A673 (cell line): ENCODE results near the gene CDC42EP5. TPM values are rescaled to one million over a fixed set of nuclear protein-coding genes. Genes with fewer than 3 reads are reported as not detected.

Experiments
- BruUV-seq: library from RNA; stranded (reverse); fragments of 400-500 nt; replicated peaks from 2 replicates; lab custom pipeline; 2021; lab: Mats Ljungman, UMichigan
- CTCF ChIA-PET: fragments of 300-600 bp; sonication (Branson Sonifier 250); formaldehyde crosslinking; loops from one replicate; lab custom pipeline; 2022; ENCODE audit warnings: antibody characterized with exemption; lab: Charles Lee
- POLR2A ChIA-PET: fragments of 300-600 bp; sonication (Branson Sonifier 250); formaldehyde crosslinking; loops from one replicate; lab custom pipeline; 2022; ENCODE audit warnings: antibody characterized with exemption; ENCODE audit not compliant: low non-redundant PET; lab: Charles Lee
- DNase-seq: peaks from one replicate; pipeline ENCODE4 v3.0.0-alpha.2; 2015; ENCODE audit warnings: low spot score
- H3K27ac ChIP-seq: fragments of 200-600 bp; sonication (generic); 2 replicates; pipeline ENCODE4 v1.5.1; 2016; ENCODE audit warnings: mixed run types, low read depth, mild to moderate bottlenecking, mixed read lengths, antibody characterized with exemption, low read length; ENCODE audit not compliant: poor library complexity, severe bottlenecking
- H3K27me3 ChIP-seq: fragments of 200-600 bp; sonication (generic); replicated peaks from 2 replicates; pipeline ENCODE4 v1.6.1; 2017; ENCODE audit warnings: mixed run types, low read depth, mild to moderate bottlenecking, mixed read lengths, antibody characterized with exemption, low read length; ENCODE audit not compliant: insufficient read depth, poor library complexity
- H3K36me3 ChIP-seq: fragments of 200-600 bp; sonication (generic); 2 replicates; pipeline ENCODE4 v1.6.1; 2016; ENCODE audit warnings: mixed run types, mild to moderate bottlenecking, mixed read lengths, antibody characterized with exemption, low read length; ENCODE audit not compliant: insufficient read depth, poor library complexity, severe bottlenecking
- H3K4me1 ChIP-seq: fragments of 200-600 bp; sonication (generic); 2 replicates; pipeline ENCODE4 v1.6.1; 2017; ENCODE audit warnings: mixed run types, mild to moderate bottlenecking, mixed read lengths, antibody characterized with exemption, low read length; ENCODE audit not compliant: insufficient read depth, poor library complexity, severe bottlenecking
- H3K4me3 ChIP-seq: fragments of 200-600 bp; sonication (generic); 2 replicates; pipeline ENCODE4 v1.5.1; 2016; ENCODE audit warnings: low read depth, mixed run types, mild to moderate bottlenecking, mixed read lengths, low read length; ENCODE audit not compliant: poor library complexity, severe bottlenecking
- H3K9me3 ChIP-seq: fragments of 200-600 bp; sonication (generic); 2 replicates; pipeline ENCODE4 v1.6.1; 2016; ENCODE audit warnings: mixed run types, low read depth, mild to moderate bottlenecking, mixed read lengths, antibody characterized with exemption, low read length; ENCODE audit not compliant: poor library complexity, severe bottlenecking
- EZH2 ChIP-seq: fragments of 200-600 bp; sonication (generic); IDR thresholded peaks from 2 replicates; pipeline ENCODE4 v1.6.1; 2017; ENCODE audit warnings: borderline replicate concordance, low read depth, mild to moderate bottlenecking, mixed read lengths, antibody characterized with exemption, low read length; ENCODE audit not compliant: poor library complexity, severe bottlenecking
- intact Hi-C: fragments of 100-400 bp; cut with micrococcal nuclease; formaldehyde crosslinking; loops from one replicate; pipeline ENCODE4 v1.10.0; 2022; ENCODE audit not compliant: unreplicated experiment
- total RNA-seq: library from RNA; stranded (reverse); gene quantifications from 2 replicates; pipeline ENCODE4 v1.2.3, GENCODE V29; 2021
- TF ChIP-seq, protein P1 (sequence below): fragments of 300-800, 200-600 bp; sonication (generic); conservative IDR thresholded peaks from 2 replicates; pipeline ENCODE4 v1.5.1; 2017; ENCODE audit warnings: low read depth, mild to moderate bottlenecking, antibody characterized with exemption, low read length, moderate library complexity, mixed read lengths

Gene CDC42EP5
- total RNA-seq, 1 experiment from 2014 or later, result 111 TPM

- peaks cover 16% of the 10 kb centered on the region for H3K4me1 ChIP-seq
- ChIA-PET POLR2A (no interaction called here), CTCF (interaction anchor here (0.6 to 0.7 kb wide), 2 partner anchors 53 to 1067 kb away, joined by 4 to 5 read pairs; no protein-coding TSS in a partner anchor)
- intact Hi-C loops, result no loop called here
- H3K27ac ChIP-seq, result no peak overlapping the region
- no TSS peak for BruUV-seq
- DNase-seq, result no peak
- no peaks in the 10 kb centered on the region for H3K9me3 ChIP-seq
- H3K4me3 ChIP-seq, result no peak overlapping the region
- peaks cover 4% of the 10 kb centered on the region for H3K27me3 ChIP-seq
- H3K36me3 ChIP-seq, result no peaks in the 10 kb centered on the region
- TF ChIP-seq, protein P1, sequence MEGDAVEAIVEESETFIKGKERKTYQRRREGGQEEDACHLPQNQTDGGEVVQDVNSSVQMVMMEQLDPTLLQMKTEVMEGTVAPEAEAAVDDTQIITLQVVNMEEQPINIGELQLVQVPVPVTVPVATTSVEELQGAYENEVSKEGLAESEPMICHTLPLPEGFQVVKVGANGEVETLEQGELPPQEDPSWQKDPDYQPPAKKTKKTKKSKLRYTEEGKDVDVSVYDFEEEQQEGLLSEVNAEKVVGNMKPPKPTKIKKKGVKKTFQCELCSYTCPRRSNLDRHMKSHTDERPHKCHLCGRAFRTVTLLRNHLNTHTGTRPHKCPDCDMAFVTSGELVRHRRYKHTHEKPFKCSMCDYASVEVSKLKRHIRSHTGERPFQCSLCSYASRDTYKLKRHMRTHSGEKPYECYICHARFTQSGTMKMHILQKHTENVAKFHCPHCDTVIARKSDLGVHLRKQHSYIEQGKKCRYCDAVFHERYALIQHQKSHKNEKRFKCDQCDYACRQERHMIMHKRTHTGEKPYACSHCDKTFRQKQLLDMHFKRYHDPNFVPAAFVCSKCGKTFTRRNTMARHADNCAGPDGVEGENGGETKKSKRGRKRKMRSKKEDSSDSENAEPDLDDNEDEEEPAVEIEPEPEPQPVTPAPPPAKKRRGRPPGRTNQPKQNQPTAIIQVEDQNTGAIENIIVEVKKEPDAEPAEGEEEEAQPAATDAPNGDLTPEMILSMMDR, result no peak
- TF ChIP-seq EZH2, result no peak
Observed at GRCh38 chr19:54427586-54427985, 45.5 kb downstream of the CDC42EP5 start.

- TF ChIP-seq EZH2, result no peak
- CTCF ChIA-PET, result no interaction called here
- Histone ChIP-seq H3K36me3 (no peaks in the 10 kb centered on the region), H3K4me3 (no peak overlapping the region), H3K4me1 (peaks cover 12% of the 10 kb centered on the region), H3K27ac (no peak overlapping the region), H3K9me3 (no peaks in the 10 kb centered on the region), H3K27me3 (peaks cover 4% of the 10 kb centered on the region)
- BruUV-seq, result no TSS peak
- POLR2A ChIA-PET, result no interaction called here
- no peak for DNase-seq
- intact Hi-C loops, result no loop called here
Observed at GRCh38 chr19:54426291-54426931, 46.7 kb downstream of the CDC42EP5 start.

GRCh38 chr19:54425382-54425723, 47.7 kb downstream of the CDC42EP5 start:
- intact Hi-C loops, result no loop called here
- ChIA-PET POLR2A (no interaction called here), CTCF (no interaction called here)
- Histone ChIP-seq H3K4me3 (no peak overlapping the region), H3K36me3 (no peaks in the 10 kb centered on the region), H3K27ac (no peak overlapping the region), H3K9me3 (no peaks in the 10 kb centered on the region), H3K4me1 (peaks cover 4% of the 10 kb centered on the region), H3K27me3 (peaks cover 4% of the 10 kb centered on the region)
- no peak for TF ChIP-seq EZH2
- TF ChIP-seq, protein P1, result no peak
- BruUV-seq, result no TSS peak
- DNase-seq, result no peak
